ENCODE data around the gene ANKH. TPM values are rescaled to one million over a fixed set of nuclear protein-coding genes. Genes with fewer than 3 reads are reported as not detected.
A peak's percentile ranks its signal among the peaks of the same experiment; 100 is the strongest.

The ANKH gene
- polyA plus RNA-seq, 1 donor from 2014 or later = 9.9 TPM

- no peaks in the 10 kb centered on the region for H3F3A ChIP-seq (ENCODE audit: insufficient read depth, low read length, poor library complexity, severe bottlenecking)
- H4K20me1 ChIP-seq (ENCODE audit: insufficient read depth) = no peaks in the 10 kb centered on the region
- H3K4me2 ChIP-seq (ENCODE audit: low read length) = no peak overlapping the region
- H3K36me3 ChIP-seq (ENCODE audit: insufficient read depth, low read length) = no peaks in the 10 kb centered on the region
- no peaks in the 10 kb centered on the region for H3K9me3 ChIP-seq (ENCODE audit: low read length)
- H3K9ac ChIP-seq (ENCODE audit: low read length) = no peak overlapping the region
- H3K79me2 ChIP-seq (replicated peaks; ENCODE audit: insufficient read depth, low read length) = no peaks in the 10 kb centered on the region
- H3K27ac ChIP-seq (ENCODE audit: low read length) = no peak overlapping the region
- TF ChIP-seq CTCF (IDR thresholded peaks at IDR 0.05; ENCODE audit: poor library complexity, severe bottlenecking) (no peak), REST (IDR thresholded peaks at IDR 0.05; ENCODE audit: borderline replicate concordance) (peak; percentile 58), EP300 (conservative IDR thresholded peaks at IDR 0.05; ENCODE audit: poor library complexity, severe bottlenecking) (peak; percentile 82), POLR2AphosphoS5 (IDR thresholded peaks at IDR 0.05) (peak; percentile 63), MXI1 (conservative IDR thresholded peaks at IDR 0.05; ENCODE audit: poor library complexity, severe bottlenecking) (no peak), SMC3 (conservative IDR thresholded peaks at IDR 0.05; ENCODE audit: poor library complexity) (no peak), RAD21 (conservative IDR thresholded peaks at IDR 0.05) (no peak)
- no peaks in the 10 kb centered on the region for H3K27me3 ChIP-seq (ENCODE audit: insufficient read depth, low read depth, low read length)
- no peaks in the 10 kb centered on the region for H3K9me2 ChIP-seq (ENCODE audit: insufficient read depth, low read length)
- no peak overlapping the region for H2AFZ ChIP-seq (ENCODE audit: low read depth, low read length)
- H3K4me3 ChIP-seq (ENCODE audit: low read length) = no peak overlapping the region
Observed at GRCh38 chr5:14894748-14895147, 23.2 kb upstream of the ANKH start.

GRCh38 chr5:14893381-14893780 is 21.8 kb upstream of the ANKH start:
- Histone ChIP-seq H3K27ac (ENCODE audit: low read length) (no peak overlapping the region), H2AFZ (ENCODE audit: low read depth, low read length) (no peak overlapping the region), H3K36me3 (ENCODE audit: insufficient read depth, low read length) (no peaks in the 10 kb centered on the region)

More at GRCh38 chr5:14893381-14893780, 21.8 kb upstream of the ANKH start:
- no peak overlapping the region for H3K4me3 ChIP-seq (ENCODE audit: low read length)
- no peaks in the 10 kb centered on the region for H3K9me2 ChIP-seq (ENCODE audit: insufficient read depth, low read length)
- TF ChIP-seq SMC3 (conservative IDR thresholded peaks at IDR 0.05; ENCODE audit: poor library complexity) = no peak
- no peak for TF ChIP-seq EZH2 (IDR thresholded peaks at IDR 0.05; ENCODE audit: borderline replicate concordance, insufficient read depth, low read length, poor library complexity, severe bottlenecking)
- no peak for TF ChIP-seq TAF1 (IDR thresholded peaks at IDR 0.05; ENCODE audit: low read depth)
- no peak for TF ChIP-seq REST (IDR thresholded peaks at IDR 0.05; ENCODE audit: borderline replicate concordance)
- TF ChIP-seq EP300 (conservative IDR thresholded peaks at IDR 0.05; ENCODE audit: poor library complexity, severe bottlenecking) = no peak
- no peak for TF ChIP-seq MXI1 (conservative IDR thresholded peaks at IDR 0.05; ENCODE audit: poor library complexity, severe bottlenecking)
- TF ChIP-seq CTCF (IDR thresholded peaks at IDR 0.05; ENCODE audit: poor library complexity, severe bottlenecking) = no peak
- no peak for TF ChIP-seq RAD21 (conservative IDR thresholded peaks at IDR 0.05)
- no peak for TF ChIP-seq POLR2AphosphoS5 (IDR thresholded peaks at IDR 0.05)
- H3K27me3 ChIP-seq (ENCODE audit: insufficient read depth, low read depth, low read length) = no peaks in the 10 kb centered on the region
- H3F3A ChIP-seq (ENCODE audit: insufficient read depth, low read length, poor library complexity, severe bottlenecking) = no peaks in the 10 kb centered on the region
- no peak overlapping the region for H3K9ac ChIP-seq (ENCODE audit: low read length)
- H4K20me1 ChIP-seq (ENCODE audit: insufficient read depth) = no peaks in the 10 kb centered on the region
- no peaks in the 10 kb centered on the region for H3K9me3 ChIP-seq (ENCODE audit: low read length)
- H3K79me2 ChIP-seq (replicated peaks; ENCODE audit: insufficient read depth, low read length) = no peaks in the 10 kb centered on the region
- no peak overlapping the region for H3K4me2 ChIP-seq (ENCODE audit: low read length)

Measured in neural cell (in vitro differentiated cells).